HCT116 (cell line): ENCODE data around the gene ETNK2. TPM values are rescaled to one million over a fixed set of nuclear protein-coding genes. Genes with fewer than 3 reads are reported as not detected.
"Not testable (repeated sequence)": the region's sequence is repeated elsewhere in the genome, so short reads cannot be mapped to it uniquely, and the experiment has no call there.

Experiments
- ATAC-seq: fragments of 200-7000 bp; cut with Tn5 transposase; 2 replicates; pipeline ENCODE4 v1.9.1; 2020; ENCODE audit warnings: mild to moderate bottlenecking, moderate library complexity
- BruUV-seq: library from RNA; stranded (reverse); fragments of 400-500 nt; replicated peaks from 2 replicates; lab custom pipeline; 2021; lab: Mats Ljungman, UMichigan
- CTCF ChIA-PET: fragments of 300-600 bp; sonication (Branson Sonifier 250); formaldehyde crosslinking; loops from one replicate; lab custom pipeline; 2021; ENCODE audit warnings: antibody characterized with exemption; lab: Charles Lee
- POLR2A ChIA-PET: fragments of 300-600, 350-600 bp; sonication (Branson Sonifier 250); formaldehyde crosslinking; loops from one replicate; lab custom pipeline; 2021; ENCODE audit warnings: antibody characterized with exemption; lab: Charles Lee
- RAD21 ChIA-PET, 2 experiments: fragments of 300-600 bp; sonication (Branson Sonifier 250); formaldehyde crosslinking; loops; one replicate each; lab custom pipeline; 2023; ENCODE audit warnings: low total read pairs in 2 of 2; ENCODE audit not compliant: uncharacterized antibody in 2 of 2, unreplicated experiment in 2 of 2, low non-redundant PET in 1 of 2; lab: Charles Lee
- DNase-seq: peaks from one replicate; pipeline ENCODE4 v3.0.0-alpha.2; 2010; ENCODE audit warnings: low read depth, low spot score
- H2AFZ ChIP-seq: fragments of 200-600 bp; shearing (Covaris generic), sonication (generic); 2 replicates; pipeline ENCODE4 v1.6.1; 2017; ENCODE audit warnings: low read depth, mixed run types, mixed read lengths, antibody characterized with exemption, low read length; ENCODE audit not compliant: poor library complexity, severe bottlenecking
- H3K27ac ChIP-seq: 2 replicates; pipeline ENCODE4 v1.5.1; 2012; ENCODE audit warnings: low read depth, low read length
- H3K27me3 ChIP-seq: fragments of 200-600 bp; sonication (generic); 2 replicates; pipeline ENCODE4 v1.6.1; 2016; ENCODE audit warnings: mixed run types, low read length, mixed read lengths; ENCODE audit not compliant: insufficient read depth
- H3K36me3 ChIP-seq, 2 experiments: fragments of 200-500 bp in 1 of 2; fragments of 200-600 bp in 1 of 2; sonication (Bioruptor generic) in 1 of 2; sonication (generic) in 1 of 2; 2 replicates each; pipeline versions ENCODE4 v1.5.1 to v1.6.1; 2014 to 2016; ENCODE audit warnings: low read length in 2 of 2, inconsistent platforms in 1 of 2, mixed read lengths in 1 of 2, mixed run types in 1 of 2; ENCODE audit not compliant: insufficient read depth in 2 of 2, control insufficient read depth in 1 of 2
- H3K4me1 ChIP-seq, 2 experiments: fragments of 200-600 bp in 1 of 2; sonication (generic) in 1 of 2; 2 replicates each; pipeline versions ENCODE4 v1.5.1 to v1.6.1; 2012 to 2017; ENCODE audit warnings: low read length in 2 of 2, inconsistent platforms in 1 of 2, mild to moderate bottlenecking in 1 of 2, mixed read lengths in 1 of 2, mixed run types in 1 of 2, moderate library complexity in 1 of 2; ENCODE audit not compliant: insufficient read depth in 2 of 2, control insufficient read depth in 1 of 2
- H3K4me2 ChIP-seq: fragments of 200-600 bp; sonication (generic); 2 replicates; pipeline ENCODE4 v1.6.1; 2017; ENCODE audit warnings: mixed run types, low read length, mixed read lengths
- H3K4me3 ChIP-seq, 2 experiments: fragments of 200-600 bp in 1 of 2; sonication (generic) in 1 of 2; replicated peaks in 1 of 2; 2 replicates each; pipeline ENCODE4 v1.5.1; 2011 to 2016; ENCODE audit warnings: low read length in 2 of 2, control low read depth in 1 of 2, low read depth in 1 of 2, mild to moderate bottlenecking in 1 of 2, mixed read lengths in 1 of 2, mixed run types in 1 of 2
- H3K79me2 ChIP-seq: fragments of 200-600 bp; sonication (generic); 2 replicates; pipeline ENCODE4 v1.6.1; 2017; ENCODE audit warnings: mild to moderate bottlenecking, mixed run types, low read length, moderate library complexity, mixed read lengths; ENCODE audit not compliant: insufficient read depth
- H3K9ac ChIP-seq: fragments of 200-600 bp; sonication (generic); 2 replicates; pipeline ENCODE4 v1.6.1; 2016; ENCODE audit warnings: low read length, mixed read lengths
- H3K9me2 ChIP-seq: fragments of 200-600 bp; sonication (generic), shearing (Covaris generic); 2 replicates; pipeline ENCODE4 v1.6.1; 2017; ENCODE audit warnings: mixed run types, mild to moderate bottlenecking, moderate library complexity; ENCODE audit not compliant: insufficient read depth
- H3K9me3 ChIP-seq, 2 experiments: fragments of 200-500 bp in 1 of 2; fragments of 200-600 bp in 1 of 2; sonication (Bioruptor generic) in 1 of 2; sonication (generic) in 1 of 2; 2 replicates each; pipeline ENCODE4 v1.6.1; 2014 to 2017; ENCODE audit warnings: low read length in 2 of 2, mixed read lengths in 2 of 2, inconsistent platforms in 1 of 2, low read depth in 1 of 2, mild to moderate bottlenecking in 1 of 2, mixed run types in 1 of 2, moderate library complexity in 1 of 2; ENCODE audit not compliant: control insufficient read depth in 1 of 2, insufficient read depth in 1 of 2
- H4K20me1 ChIP-seq: fragments of 200-600 bp; sonication (generic), shearing (Covaris generic); 2 replicates; pipeline ENCODE4 v1.6.1; 2017; ENCODE audit warnings: mixed run types, mild to moderate bottlenecking, moderate library complexity; ENCODE audit not compliant: insufficient read depth
- CTCF ChIP-seq, 3 experiments: fragments of 200-600 bp in 1 of 3; sonication (generic) in 1 of 3; IDR thresholded peaks in 2 of 3; conservative IDR thresholded peaks in 1 of 3; 2 replicates each; pipeline ENCODE4 v1.5.1; 2012 to 2017; ENCODE audit warnings: low read depth in 2 of 3, low read length in 2 of 3, antibody characterized with exemption in 1 of 3, borderline replicate concordance in 1 of 3, control low read depth in 1 of 3, mild to moderate bottlenecking in 1 of 3, mixed read lengths in 1 of 3, mixed run types in 1 of 3, moderate library complexity in 1 of 3; ENCODE audit not compliant: insufficient read depth in 1 of 3
- TCF7L2 ChIP-seq: IDR thresholded peaks from 2 replicates; pipeline ENCODE4 v1.7.0; 2011; ENCODE audit warnings: borderline replicate concordance, inconsistent platforms; ENCODE audit not compliant: insufficient read depth, insufficient read length; ENCODE audit errors: extremely low read depth
- intact Hi-C: fragments of 100-400 bp; cut with micrococcal nuclease; formaldehyde crosslinking; loops from 2 replicates; pipeline ENCODE4 v1.10.0; 2022
- total RNA-seq: library from RNA; stranded (reverse); gene quantifications from one replicate; pipeline ENCODE4 v1.2.1, GENCODE V29; 2021; ENCODE audit not compliant: unreplicated experiment

ETNK2 gene
- total RNA-seq, 1 experiment from 2014 or later, result 16.1 TPM

- Histone ChIP-seq H2AFZ (no peak overlapping the region), H3K27me3 (no peaks in the 10 kb centered on the region), H3K9ac (no peak overlapping the region), H3K27ac (peak overlapping the region; percentile 74; the same call in 1 of the 2 replicates), H3K9me2 (no peaks in the 10 kb centered on the region), H3K4me1 (peaks cover 49 to 67% of the 10 kb centered on the region in 2 experiments), H3K9me3 (no peaks in the 10 kb centered on the region), H3K4me3 (no peak overlapping the region), H3K79me2 (peaks cover 33% of the 10 kb centered on the region; the same call in 1 of the 2 replicates), H3K4me2 (peak overlapping the region; percentile 77), H3K36me3 (no peaks in the 10 kb centered on the region), H4K20me1 (no peaks in the 10 kb centered on the region)
- no peak for ATAC-seq
- CTCF ChIA-PET, result no interaction called here
- DNase-seq, result no peak
- BruUV-seq, result no TSS peak
- TF ChIP-seq TCF7L2 (no peak), CTCF (IDR thresholded peaks at IDR 0.05 in 2 of 3, conservative IDR thresholded peaks at IDR 0.05 in 1 of 3; ENCODE audit: borderline replicate concordance in 1 of 3, insufficient read depth in 1 of 3, low read depth in 2 of 3, low read length in 2 of 3) (0 out of 6 replicates have a peak, but pooled peaks of 1 of the 3 experiments have one; percentile 1)
- RAD21 ChIA-PET, result no interaction called here
- intact Hi-C loops, result loop anchor here (2.0 kb wide), 1 partner anchor 45 kb away; no protein-coding TSS in a partner anchor
- POLR2A ChIA-PET, result no interaction called here
Observed at GRCh38 chr1:204102029-204102611, 49.7 kb downstream of the ETNK2 start.

GRCh38 chr1:204099754-204100153, 52.1 kb downstream of the ETNK2 start:
- H4K20me1 ChIP-seq, H3K9me3 ChIP-seq, intact Hi-C loops, RAD21 ChIA-PET, H3K4me3 ChIP-seq, H3K9me2 ChIP-seq, H3K9ac ChIP-seq, H3K36me3 ChIP-seq, H2AFZ ChIP-seq, H3K27ac ChIP-seq, H3K4me2 ChIP-seq, DNase-seq, ATAC-seq, BruUV-seq, H3K27me3 ChIP-seq: not testable (repeated sequence)
- POLR2A ChIA-PET, result interaction anchor here (1.4 kb wide), 1 partner anchor 20 kb away, joined by 3 read pairs; no protein-coding TSS in a partner anchor
- CTCF ChIA-PET, result interaction anchor here (1.2 kb wide), 1 partner anchor 10 kb away, joined by 3 read pairs; no protein-coding TSS in a partner anchor
- Histone ChIP-seq H3K79me2 (peaks cover 47% of the 10 kb centered on the region; the same call in 1 of the 2 replicates), H3K4me1 (peaks cover 47 to 75% of the 10 kb centered on the region in 2 experiments)
